IMR-90 (cell line): ENCODE results near the gene ADRA1B. TPM values are rescaled to one million over a fixed set of nuclear protein-coding genes. Genes with fewer than 3 reads are reported as not detected.

ENCODE experiments used
- ATAC-seq: fragments of 200-7000 bp; cut with Tn5 transposase; 2 replicates; pipeline ENCODE4 v1.9.1; 2020; ENCODE audit warnings: low read depth, mild to moderate bottlenecking, moderate library complexity
- BruUV-seq: library from RNA; stranded (reverse); fragments of 400-500 nt; replicated peaks from 2 replicates; lab custom pipeline; 2021; lab: Mats Ljungman, UMichigan
- CTCF ChIA-PET: fragments of 300-600 bp; formaldehyde crosslinking; extraction: SDS; loops from one replicate; lab custom pipeline; 2021; ENCODE audit warnings: antibody characterized with exemption; lab: Yijun Ruan, JAX
- POLR2A ChIA-PET: fragments of 300-600 bp; sonication (Branson Sonifier 250); formaldehyde crosslinking; loops from one replicate; lab custom pipeline; 2022; ENCODE audit warnings: antibody characterized with exemption; ENCODE audit not compliant: unreplicated experiment; lab: Charles Lee
- DNase-seq: peaks from one replicate; pipeline ENCODE4 v3.0.0; 2013
- H2AFZ ChIP-seq: replicated peaks from 2 replicates; pipeline ENCODE3; 2013; ENCODE audit warnings: low read length, mild to moderate bottlenecking; ENCODE audit not compliant: poor library complexity
- H2AK5ac ChIP-seq: 2 replicates; pipeline ENCODE4 v1.6.1; 2013; ENCODE audit warnings: low read depth, low read length, inconsistent platforms
- H2AK9ac ChIP-seq: replicated peaks from 2 replicates; pipeline ENCODE3; 2013; ENCODE audit warnings: mild to moderate bottlenecking, low read depth, low read length, moderate library complexity; ENCODE audit not compliant: poor library complexity
- H2BK120ac ChIP-seq: 2 replicates; pipeline ENCODE4 v1.6.1; 2013; ENCODE audit warnings: low read depth, low read length, inconsistent platforms
- H2BK15ac ChIP-seq: 3 replicates; pipeline ENCODE4 v1.6.1; 2013; ENCODE audit warnings: low read depth, low read length, inconsistent platforms
- H2BK20ac ChIP-seq: 2 replicates; pipeline ENCODE4 v1.6.1; 2013; ENCODE audit warnings: low read depth, mild to moderate bottlenecking, inconsistent platforms, low read length, moderate library complexity
- H2BK5ac ChIP-seq: 2 replicates; pipeline ENCODE4 v1.6.1; 2013; ENCODE audit warnings: mild to moderate bottlenecking, low read depth, low read length, inconsistent platforms; ENCODE audit not compliant: poor library complexity, severe bottlenecking
- H3K14ac ChIP-seq: replicated peaks from 2 replicates; pipeline ENCODE4 v1.6.1; 2013; ENCODE audit warnings: low read depth, low read length, inconsistent platforms
- H3K18ac ChIP-seq: 2 replicates; pipeline ENCODE4 v1.6.1; 2013; ENCODE audit warnings: low read depth, low read length, control low read depth
- H3K23ac ChIP-seq: 2 replicates; pipeline ENCODE4 v1.6.1; 2013; ENCODE audit warnings: low read depth, low read length, inconsistent platforms
- H3K27ac ChIP-seq: 2 replicates; pipeline ENCODE4 v1.5.1; 2013; ENCODE audit warnings: mild to moderate bottlenecking, control low read depth, low read length; ENCODE audit not compliant: insufficient read depth
- H3K27me3 ChIP-seq: 2 replicates; pipeline ENCODE4 v1.6.1; 2013; ENCODE audit warnings: low read length; ENCODE audit not compliant: control insufficient read depth, insufficient read depth
- H3K36me3 ChIP-seq: 2 replicates; pipeline ENCODE4 v1.6.1; 2013; ENCODE audit warnings: low read length, mixed read lengths; ENCODE audit not compliant: control insufficient read depth, insufficient read depth
- H3K4ac ChIP-seq: 2 replicates; pipeline ENCODE4 v1.6.1; 2013; ENCODE audit warnings: low read depth, low read length, inconsistent platforms
- H3K4me1 ChIP-seq: 2 replicates; pipeline ENCODE4 v1.6.1; 2013; ENCODE audit warnings: low read length, mixed read lengths; ENCODE audit not compliant: control insufficient read depth, insufficient read depth
- H3K4me2 ChIP-seq: 2 replicates; pipeline ENCODE4 v1.6.1; 2013; ENCODE audit warnings: low read depth, mild to moderate bottlenecking, control low read depth, low read length, moderate library complexity
- H3K4me3 ChIP-seq: 2 replicates; pipeline ENCODE4 v1.5.1; 2013; ENCODE audit warnings: low read depth, mild to moderate bottlenecking, control low read depth, low read length, moderate library complexity; ENCODE audit not compliant: insufficient read depth
- H3K56ac ChIP-seq: 2 replicates; pipeline ENCODE4 v1.6.1; 2013; ENCODE audit warnings: low read length, inconsistent platforms; ENCODE audit not compliant: insufficient read depth; ENCODE audit errors: extremely low read depth
- H3K79me1 ChIP-seq, 2 experiments: 2 replicates each; pipeline ENCODE4 v1.6.1; 2013; ENCODE audit warnings: low read length in 2 of 2, inconsistent platforms in 1 of 2, low read depth in 1 of 2
- H3K9ac ChIP-seq: 2 replicates; pipeline ENCODE4 v1.6.1; 2013; ENCODE audit warnings: low read depth, low read length, control low read depth
- H3K9me1 ChIP-seq: 2 replicates; pipeline ENCODE4 v1.6.1; 2013; ENCODE audit warnings: low read length, inconsistent platforms; ENCODE audit not compliant: insufficient read depth
- H3K9me3 ChIP-seq: 2 replicates; pipeline ENCODE4 v1.6.1; 2013; ENCODE audit warnings: low read length; ENCODE audit not compliant: control insufficient read depth, insufficient read depth
- H4K20me1 ChIP-seq: 2 replicates; pipeline ENCODE4 v1.6.1; 2013; ENCODE audit warnings: low read length, inconsistent platforms; ENCODE audit not compliant: insufficient read depth
- H4K5ac ChIP-seq: 2 replicates; pipeline ENCODE4 v1.6.1; 2013; ENCODE audit warnings: mild to moderate bottlenecking, low read depth, low read length, control low read depth
- H4K8ac ChIP-seq, 2 experiments: 2 replicates each; pipeline ENCODE4 v1.6.1; 2013; ENCODE audit warnings: low read depth in 2 of 2, low read length in 2 of 2, control low read depth in 1 of 2, inconsistent platforms in 1 of 2
- H4K91ac ChIP-seq: 2 replicates; pipeline ENCODE4 v1.6.1; 2013; ENCODE audit warnings: low read depth, low read length, inconsistent platforms; ENCODE audit not compliant: insufficient read depth
- CEBPB ChIP-seq: IDR thresholded peaks from 2 replicates; pipeline ENCODE4 v1.6.1; 2012; ENCODE audit warnings: low read depth, low read length, improper control_type of control experiment
- CHD1 ChIP-seq: IDR thresholded peaks from 2 replicates; pipeline ENCODE4 v1.6.1; 2012; ENCODE audit warnings: low read depth, low read length, improper control_type of control experiment
- CTCF ChIP-seq: conservative IDR thresholded peaks from 2 replicates; pipeline ENCODE4 v1.5.1; 2012; ENCODE audit warnings: mild to moderate bottlenecking, low read depth, low read length, improper control_type of control experiment
- MAFK ChIP-seq: IDR thresholded peaks from 2 replicates; pipeline ENCODE4 v1.6.1; 2012; ENCODE audit warnings: low read depth, low read length, improper control_type of control experiment
- MAZ ChIP-seq: IDR thresholded peaks from 2 replicates; pipeline ENCODE4 v1.6.1; 2012; ENCODE audit warnings: low read depth, mild to moderate bottlenecking, low read length, improper control_type of control experiment, moderate library complexity, borderline replicate concordance
- NFE2L2 ChIP-seq: fragments of 150-350 bp; IDR thresholded peaks from 2 replicates; pipeline ENCODE4 v1.6.1; 2016; ENCODE audit warnings: low read depth, mild to moderate bottlenecking, low read length
- RCOR1 ChIP-seq: IDR thresholded peaks from 2 replicates; pipeline ENCODE4 v1.6.1; 2012; ENCODE audit warnings: mild to moderate bottlenecking, low read length, improper control_type of control experiment; ENCODE audit not compliant: insufficient replicate concordance
- SMC3 ChIP-seq: fragments of 150-350 bp; IDR thresholded peaks from 2 replicates; pipeline ENCODE4 v1.6.1; 2016; ENCODE audit warnings: low read depth, mild to moderate bottlenecking, antibody characterized with exemption, low read length, moderate library complexity
- WGBS, 2 experiments: methylation state at CpG; one replicate each; pipeline versions ENCODE4 v1.1.5 to v1.1.7; 2013; ENCODE audit warnings: missing lambda C conversion rate in 2 of 2; ENCODE audit not compliant: insufficient read length in 1 of 2; ENCODE audit errors: extremely low coverage in 2 of 2; 5-methylcytosine and 5-hydroxymethylcytosine counted together
- dilution Hi-C: fragments of 300-500 bp; cut with HindIII; formaldehyde crosslinking; loops from one replicate; pipeline ENCODE4 v1.14.3; 2018; ENCODE audit warnings: low sequenced_read_pairs; ENCODE audit not compliant: unreplicated experiment
- in situ Hi-C: fragments of 300-500 bp; cut with MboI; formaldehyde crosslinking; loops from 3 replicates; pipeline ENCODE4 v1.14.3; 2019; ENCODE audit warnings: low sequenced_read_pairs, inconsistent platforms, mixed read lengths
- intact Hi-C: fragments of 100-400 bp; cut with micrococcal nuclease; formaldehyde crosslinking; loops from 2 replicates; pipeline ENCODE4 v1.10.0; 2022
- polyA plus RNA-seq, 3 experiments: library from polyadenylated mRNA; depleted of rRNA; stranded (reverse); fragments of >200 nt; gene quantifications; 2 replicates each; pipeline ENCODE4 v1.2.3, GENCODE V29; 2012; ENCODE audit warnings: low replicate concordance in 1 of 3
- total RNA-seq: library from RNA; depleted of rRNA; stranded (reverse); fragments of >200 nt; gene quantifications from 2 replicates; pipeline ENCODE4 v1.2.3, GENCODE V29; 2012

ADRA1B gene
- total and polyA plus RNA-seq, 2 of the 4 experiments (the other 2 are of a cell fraction): 0.18 to 1.5 TPM

- H3K56ac ChIP-seq: no peak overlapping the region
- H3K79me1 ChIP-seq: no peaks in the 10 kb centered on the region; a peak in 1 of 4 replicates
- H2BK120ac ChIP-seq: no peak overlapping the region
- no peak for ATAC-seq
- POLR2A ChIA-PET: interaction anchor here (0.5 kb wide), 1 partner anchor 706 kb away, joined by 3 read pairs; no protein-coding TSS in a partner anchor
- H3K9ac ChIP-seq: no peak overlapping the region
- dilution Hi-C loops (no loop called here), intact Hi-C loops (no loop called here), in situ Hi-C loops (no loop called here)
- no peak overlapping the region for H3K18ac ChIP-seq
- H4K5ac ChIP-seq: no peak overlapping the region
- H3K14ac ChIP-seq: no peak overlapping the region
- no peak overlapping the region for H2AK5ac ChIP-seq
- H3K9me3 ChIP-seq: no peaks in the 10 kb centered on the region
- TF ChIP-seq MAZ (no peak), CHD1 (no peak), RCOR1 (no peak), CEBPB (no peak), CTCF (no peak), NFE2L2 (no peak), MAFK (no peak), SMC3 (no peak)
- WGBS, 2 experiments: no CpG with 5 or more reads among the region's 3 CpGs
- no peak overlapping the region for H3K27ac ChIP-seq
- no peaks in the 10 kb centered on the region for H3K36me3 ChIP-seq
- H4K20me1 ChIP-seq: no peaks in the 10 kb centered on the region
- no peak for DNase-seq
- CTCF ChIA-PET: no interaction called here
- H3K27me3 ChIP-seq: 0 out of 2 replicates have a peak, but pooled peaks cover 1% of the 10 kb centered on the region
- H3K4ac ChIP-seq: no peak overlapping the region
- no peak overlapping the region for H4K8ac ChIP-seq
- H3K4me3 ChIP-seq: no peak overlapping the region
- H2AFZ ChIP-seq: no peak overlapping the region
- no peaks in the 10 kb centered on the region for H3K9me1 ChIP-seq
- H3K23ac ChIP-seq: no peak overlapping the region
- H3K4me2 ChIP-seq: no peak overlapping the region
- no TSS peak for BruUV-seq
- H2BK15ac ChIP-seq: no peak overlapping the region
- no peak overlapping the region for H2AK9ac ChIP-seq
- no peak overlapping the region for H2BK20ac ChIP-seq
- H2BK5ac ChIP-seq: no peak overlapping the region
- H4K91ac ChIP-seq: no peak overlapping the region
- H3K4me1 ChIP-seq: peaks cover 4% of the 10 kb centered on the region
Measured at GRCh38 chr5:159921721-159922120, 5.4 kb downstream of the ADRA1B start.
